ENCODE measurements around the gene LCN6. TPM values are rescaled to one million over a fixed set of nuclear protein-coding genes. Genes with fewer than 3 reads are reported as not detected.

Gene LCN6
- total and polyA plus RNA-seq, 2 of the 13 experiments (the other 11 are each of a cell fraction or from before 2014, with no cell fraction given): not detected

DNA sequence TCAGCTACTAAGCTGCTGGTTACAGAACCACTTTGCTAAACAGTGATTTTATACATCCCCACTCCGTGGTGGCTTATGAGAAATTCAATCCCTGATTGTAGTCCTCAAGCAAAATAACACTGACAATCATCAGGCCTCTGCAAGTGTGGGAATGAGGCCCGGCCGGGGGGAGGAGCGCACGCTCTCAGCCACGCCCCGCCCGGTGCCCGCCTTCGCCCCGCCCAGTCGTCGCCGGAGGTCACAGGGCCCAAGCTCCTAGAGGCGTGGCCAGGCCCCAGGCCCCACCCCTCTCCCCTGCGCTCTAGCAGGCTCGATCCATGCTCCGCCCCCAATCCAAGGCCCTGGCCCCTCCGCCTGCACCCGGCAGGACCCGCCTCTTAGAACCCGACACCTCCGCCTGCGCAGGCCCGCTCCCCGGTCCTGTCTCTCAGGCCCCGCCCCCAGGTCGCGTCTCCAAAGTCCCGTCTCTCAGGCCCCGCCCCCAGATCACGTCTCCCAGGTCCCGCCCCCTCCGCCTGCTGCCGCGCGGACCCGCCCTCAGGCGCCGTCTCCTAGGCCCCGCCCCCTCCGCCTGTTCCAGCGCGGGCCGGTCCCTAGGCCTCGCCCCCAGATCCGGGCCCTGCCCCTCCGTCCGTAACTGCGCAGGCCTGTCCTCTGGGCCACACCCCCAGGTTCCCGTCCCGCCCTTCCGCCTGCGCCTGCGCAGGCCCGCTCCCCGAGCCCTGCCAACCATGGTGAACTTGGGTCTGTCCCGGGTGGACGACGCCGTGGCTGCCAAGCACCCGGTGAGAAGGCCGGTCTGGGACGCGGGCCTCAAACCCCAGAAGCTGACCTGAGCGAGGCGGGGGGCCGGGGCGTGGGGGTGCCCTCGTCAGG lies 42.6 kb upstream of the LCN6 start, which contains the start of gene TMEM141 (continued):
- TF ChIP-seq, protein P1, sequence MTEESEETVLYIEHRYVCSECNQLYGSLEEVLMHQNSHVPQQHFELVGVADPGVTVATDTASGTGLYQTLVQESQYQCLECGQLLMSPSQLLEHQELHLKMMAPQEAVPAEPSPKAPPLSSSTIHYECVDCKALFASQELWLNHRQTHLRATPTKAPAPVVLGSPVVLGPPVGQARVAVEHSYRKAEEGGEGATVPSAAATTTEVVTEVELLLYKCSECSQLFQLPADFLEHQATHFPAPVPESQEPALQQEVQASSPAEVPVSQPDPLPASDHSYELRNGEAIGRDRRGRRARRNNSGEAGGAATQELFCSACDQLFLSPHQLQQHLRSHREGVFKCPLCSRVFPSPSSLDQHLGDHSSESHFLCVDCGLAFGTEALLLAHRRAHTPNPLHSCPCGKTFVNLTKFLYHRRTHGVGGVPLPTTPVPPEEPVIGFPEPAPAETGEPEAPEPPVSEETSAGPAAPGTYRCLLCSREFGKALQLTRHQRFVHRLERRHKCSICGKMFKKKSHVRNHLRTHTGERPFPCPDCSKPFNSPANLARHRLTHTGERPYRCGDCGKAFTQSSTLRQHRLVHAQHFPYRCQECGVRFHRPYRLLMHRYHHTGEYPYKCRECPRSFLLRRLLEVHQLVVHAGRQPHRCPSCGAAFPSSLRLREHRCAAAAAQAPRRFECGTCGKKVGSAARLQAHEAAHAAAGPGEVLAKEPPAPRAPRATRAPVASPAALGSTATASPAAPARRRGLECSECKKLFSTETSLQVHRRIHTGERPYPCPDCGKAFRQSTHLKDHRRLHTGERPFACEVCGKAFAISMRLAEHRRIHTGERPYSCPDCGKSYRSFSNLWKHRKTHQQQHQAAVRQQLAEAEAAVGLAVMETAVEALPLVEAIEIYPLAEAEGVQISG (CRISPR knock-in tag; IDR thresholded peaks at IDR 0.05): peak; percentile 49; the same call in 1 of the 2 replicates
- TF ChIP-seq ZFP90 (CRISPR knock-in tag; IDR thresholded peaks at IDR 0.05; ENCODE audit: borderline replicate concordance): 0 out of 2 replicates have a peak, but pooled peaks have one; percentile 51
- 0 out of 2 replicates have a peak, but pooled peaks have one; percentile 70 for TF ChIP-seq ZNF567 (CRISPR knock-in tag; IDR thresholded peaks at IDR 0.05; ENCODE audit: borderline replicate concordance)
- no peak for TF ChIP-seq STAG1 (CRISPR knock-in tag; IDR thresholded peaks at IDR 0.05)
- peak; percentile 6; the same call in 1 of the 2 replicates for TF ChIP-seq SPEN (CRISPR knock-in tag; IDR thresholded peaks at IDR 0.05; ENCODE audit: low read depth)
- TF ChIP-seq ZBTB7A (CRISPR knock-in tag; IDR thresholded peaks at IDR 0.05): no peak
- TF ChIP-seq ZBTB8A (CRISPR knock-in tag; IDR thresholded peaks at IDR 0.05; ENCODE audit: borderline replicate concordance, low read depth): no peak
- no peak for TF ChIP-seq SOX13 (IDR thresholded peaks at IDR 0.05)
- TF ChIP-seq SOX13 (CRISPR knock-in tag; conservative IDR thresholded peaks at IDR 0.05 in 1 of 2, IDR thresholded peaks at IDR 0.05 in 1 of 2): 0 out of 4 replicates have a peak, but pooled peaks of 1 of the 2 experiments have one; percentile 16
- no peak; the same call in 1 of the 2 replicates for TF ChIP-seq TBX2 (CRISPR knock-in tag; IDR thresholded peaks at IDR 0.05; ENCODE audit: borderline replicate concordance)
- TF ChIP-seq, protein P2, sequence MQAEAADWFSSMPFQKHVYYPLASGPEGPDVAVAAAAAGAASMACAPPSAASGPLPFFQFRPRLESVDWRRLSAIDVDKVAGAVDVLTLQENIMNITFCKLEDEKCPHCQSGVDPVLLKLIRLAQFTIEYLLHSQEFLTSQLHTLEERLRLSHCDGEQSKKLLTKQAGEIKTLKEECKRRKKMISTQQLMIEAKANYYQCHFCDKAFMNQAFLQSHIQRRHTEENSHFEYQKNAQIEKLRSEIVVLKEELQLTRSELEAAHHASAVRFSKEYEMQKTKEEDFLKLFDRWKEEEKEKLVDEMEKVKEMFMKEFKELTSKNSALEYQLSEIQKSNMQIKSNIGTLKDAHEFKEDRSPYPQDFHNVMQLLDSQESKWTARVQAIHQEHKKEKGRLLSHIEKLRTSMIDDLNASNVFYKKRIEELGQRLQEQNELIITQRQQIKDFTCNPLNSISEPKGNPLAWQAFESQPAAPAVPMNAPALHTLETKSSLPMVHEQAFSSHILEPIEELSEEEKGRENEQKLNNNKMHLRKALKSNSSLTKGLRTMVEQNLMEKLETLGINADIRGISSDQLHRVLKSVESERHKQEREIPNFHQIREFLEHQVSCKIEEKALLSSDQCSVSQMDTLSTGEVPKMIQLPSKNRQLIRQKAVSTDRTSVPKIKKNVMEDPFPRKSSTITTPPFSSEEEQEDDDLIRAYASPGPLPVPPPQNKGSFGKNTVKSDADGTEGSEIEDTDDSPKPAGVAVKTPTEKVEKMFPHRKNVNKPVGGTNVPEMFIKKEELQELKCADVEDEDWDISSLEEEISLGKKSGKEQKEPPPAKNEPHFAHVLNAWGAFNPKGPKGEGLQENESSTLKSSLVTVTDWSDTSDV (CRISPR knock-in tag; IDR thresholded peaks at IDR 0.05): 0 out of 2 replicates have a peak, but pooled peaks have one; percentile 7
- peak; percentile 0; the same call in 1 of the 2 replicates for TF ChIP-seq FOSL2 (CRISPR knock-in tag; IDR thresholded peaks at IDR 0.05)
- TF ChIP-seq ZNF614 (CRISPR knock-in tag; IDR thresholded peaks at IDR 0.05; ENCODE audit: borderline replicate concordance): no peak
- peak; percentile 59 for TF ChIP-seq POLR2G (IDR thresholded peaks at IDR 0.05; ENCODE audit: low read depth, low read length)
- TF ChIP-seq, protein P3, sequence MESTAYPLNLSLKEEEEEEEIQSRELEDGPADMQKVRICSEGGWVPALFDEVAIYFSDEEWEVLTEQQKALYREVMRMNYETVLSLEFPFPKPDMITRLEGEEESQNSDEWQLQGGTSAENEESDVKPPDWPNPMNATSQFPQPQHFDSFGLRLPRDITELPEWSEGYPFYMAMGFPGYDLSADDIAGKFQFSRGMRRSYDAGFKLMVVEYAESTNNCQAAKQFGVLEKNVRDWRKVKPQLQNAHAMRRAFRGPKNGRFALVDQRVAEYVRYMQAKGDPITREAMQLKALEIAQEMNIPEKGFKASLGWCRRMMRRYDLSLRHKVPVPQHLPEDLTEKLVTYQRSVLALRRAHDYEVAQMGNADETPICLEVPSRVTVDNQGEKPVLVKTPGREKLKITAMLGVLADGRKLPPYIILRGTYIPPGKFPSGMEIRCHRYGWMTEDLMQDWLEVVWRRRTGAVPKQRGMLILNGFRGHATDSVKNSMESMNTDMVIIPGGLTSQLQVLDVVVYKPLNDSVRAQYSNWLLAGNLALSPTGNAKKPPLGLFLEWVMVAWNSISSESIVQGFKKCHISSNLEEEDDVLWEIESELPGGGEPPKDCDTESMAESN (CRISPR knock-in tag; conservative IDR thresholded peaks at IDR 0.05): 0 out of 2 replicates have a peak, but pooled peaks have one; percentile 7
- TF ChIP-seq HDAC1 (CRISPR knock-in tag; IDR thresholded peaks at IDR 0.05): peak; percentile 50; the same call in 1 of the 2 replicates
- no peak for TF ChIP-seq ZC3H13 (CRISPR knock-in tag; IDR thresholded peaks at IDR 0.05)
- TF ChIP-seq ZNF607 (CRISPR knock-in tag; IDR thresholded peaks at IDR 0.05; ENCODE audit: borderline replicate concordance): peak; percentile 82; the same call in 1 of the 2 replicates
